T-helper 2 cell treated with Interferon-gamma antibody and Interleukin-4, amounts not matched to agents 100 ng/mL and 5 ng/mL, for 36 hours (primary cell): ENCODE data around the gene TUBGCP2. TPM values are rescaled to one million over a fixed set of nuclear protein-coding genes. Genes with fewer than 3 reads are reported as not detected.
"Not testable (repeated sequence)": the region's sequence is repeated elsewhere in the genome, so short reads cannot be mapped to it uniquely, and the experiment has no call there.

Source experiments
- intact Hi-C: fragments of 100-400 bp; cut with micrococcal nuclease; formaldehyde crosslinking; loops from one replicate; pipeline ENCODE4 v1.15.1; 2023
- total RNA-seq: library from RNA; stranded (reverse); gene quantifications from 2 replicates; pipeline ENCODE4 v1.2.3, GENCODE V29; 2022

TUBGCP2 gene
- total RNA-seq, 1 donor from 2014 or later: 61.5 TPM

DNA sequence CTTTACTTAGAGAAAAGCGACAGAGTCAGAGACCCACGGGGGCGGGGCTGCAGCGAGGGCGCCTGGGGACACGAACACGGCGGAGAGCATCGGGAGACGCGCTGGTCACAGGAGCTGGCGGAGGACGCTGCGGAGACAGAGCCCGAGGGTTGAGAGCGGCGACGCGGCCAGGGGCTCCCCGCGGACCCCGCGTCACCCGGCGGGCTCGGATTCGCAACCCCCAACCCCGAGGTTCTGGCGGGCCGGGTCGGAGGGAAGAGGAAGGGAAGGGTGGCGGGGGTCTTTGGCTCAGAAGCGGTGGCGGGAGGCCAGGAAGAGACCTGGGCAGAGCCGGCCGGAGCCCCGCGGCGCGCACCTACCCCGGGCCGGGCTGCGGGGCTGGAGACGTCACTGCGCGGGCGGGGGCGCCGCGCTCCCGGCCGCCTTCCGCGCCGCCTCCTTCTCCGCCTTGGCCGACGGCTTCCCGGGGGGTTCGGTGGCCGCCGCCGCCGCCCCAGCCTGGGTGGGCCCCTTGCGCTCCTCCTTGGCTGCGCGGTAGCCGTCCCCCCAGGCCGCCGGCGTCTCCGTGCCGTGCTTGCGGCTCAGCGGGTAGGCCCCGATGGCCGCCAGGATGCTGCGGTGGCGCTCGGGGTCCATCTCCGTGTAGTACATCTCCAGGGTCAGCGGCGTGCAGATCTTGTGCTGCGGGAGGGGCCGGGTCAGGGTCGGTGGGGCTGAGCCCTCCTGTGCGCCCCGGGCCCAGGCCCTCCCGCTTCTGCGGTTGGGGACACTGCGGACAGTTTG lies 17.0 kb upstream of the TUBGCP2 start:
- intact Hi-C loops: no loop called here

DNA sequence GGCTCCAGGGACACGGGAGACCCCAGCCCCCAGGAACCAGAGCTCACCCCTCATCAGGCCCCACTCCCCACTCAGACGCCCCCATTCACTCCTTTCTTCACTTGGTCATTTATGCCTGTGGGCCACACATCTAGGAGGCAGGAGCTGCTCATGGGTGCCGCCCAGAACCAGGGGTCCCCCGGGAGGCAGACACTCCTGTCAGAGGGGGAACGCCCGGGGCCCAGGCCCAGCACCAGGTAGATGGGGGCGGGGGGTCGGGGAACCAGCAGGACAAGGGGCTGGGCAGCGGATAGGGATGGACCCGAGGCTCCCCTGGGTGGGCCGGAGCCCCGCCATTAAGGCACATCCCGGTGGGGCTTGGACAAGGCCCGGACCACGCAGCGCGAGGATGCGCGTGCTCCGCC lies 16.2 kb upstream of the TUBGCP2 start:
- intact Hi-C loops: no loop called here

DNA sequence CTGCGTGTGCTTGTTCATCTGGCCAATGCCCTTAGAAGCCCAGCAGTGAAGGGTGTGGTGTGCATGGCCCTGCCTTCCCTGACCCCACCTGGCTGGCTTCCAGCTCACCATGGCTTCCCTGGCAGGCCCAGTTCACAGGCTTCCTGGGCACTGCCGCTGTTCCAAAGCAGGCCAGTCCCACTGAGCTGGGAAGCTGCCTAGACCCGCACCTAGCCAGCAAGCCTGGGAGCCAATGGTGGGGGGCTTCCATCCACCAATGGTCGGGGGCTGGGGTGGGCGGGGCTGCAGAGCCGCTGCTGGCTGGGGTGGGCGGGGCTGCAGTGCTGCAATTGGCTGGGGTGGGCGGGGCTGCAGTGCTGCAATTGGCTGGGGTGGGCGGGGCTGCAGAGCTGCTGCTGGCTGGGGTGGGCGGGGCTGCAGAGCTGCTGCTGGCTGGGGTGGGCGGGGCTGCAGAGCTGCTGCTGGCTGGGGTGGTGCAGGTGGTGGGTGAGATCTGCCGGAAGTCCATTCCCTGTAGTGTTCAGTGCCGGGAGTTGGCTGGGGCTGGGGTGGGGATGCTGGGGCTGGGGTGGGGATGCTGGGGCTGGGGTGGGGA lies 15.6 kb upstream of the TUBGCP2 start:
- intact Hi-C loops: no loop called here

DNA sequence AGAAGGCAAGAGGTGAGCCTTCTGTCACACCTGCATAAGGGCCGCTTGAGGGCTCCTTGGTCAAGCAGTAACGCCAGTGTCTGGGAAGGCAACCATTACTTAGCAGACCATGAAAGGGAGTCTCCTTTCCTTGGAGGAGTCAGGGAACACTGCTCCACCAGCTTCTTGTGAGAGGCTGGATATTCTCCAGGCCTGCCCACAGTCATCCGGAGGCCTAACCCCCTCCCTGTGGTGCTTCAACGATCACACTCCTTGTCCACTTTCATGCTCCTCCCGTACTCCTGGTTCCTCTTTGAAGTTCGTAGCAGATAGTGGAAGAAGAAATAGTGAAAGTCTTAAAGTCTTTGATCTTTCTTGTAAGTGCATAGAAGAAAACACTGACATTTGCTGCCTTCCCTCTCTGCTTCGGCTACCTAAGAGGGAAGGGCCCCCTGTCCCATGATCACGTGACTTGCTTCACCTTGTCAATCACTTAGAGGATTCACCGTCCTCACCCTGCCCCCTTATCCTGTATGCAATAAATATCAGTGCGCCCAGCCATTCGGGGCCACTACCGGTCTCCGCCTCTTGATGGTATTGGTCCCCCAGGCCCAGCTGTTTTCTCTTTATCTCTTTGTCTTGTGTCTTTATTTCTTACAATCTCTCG lies 13.5 kb upstream of the TUBGCP2 start:
- intact Hi-C loops: not testable (repeated sequence)

DNA sequence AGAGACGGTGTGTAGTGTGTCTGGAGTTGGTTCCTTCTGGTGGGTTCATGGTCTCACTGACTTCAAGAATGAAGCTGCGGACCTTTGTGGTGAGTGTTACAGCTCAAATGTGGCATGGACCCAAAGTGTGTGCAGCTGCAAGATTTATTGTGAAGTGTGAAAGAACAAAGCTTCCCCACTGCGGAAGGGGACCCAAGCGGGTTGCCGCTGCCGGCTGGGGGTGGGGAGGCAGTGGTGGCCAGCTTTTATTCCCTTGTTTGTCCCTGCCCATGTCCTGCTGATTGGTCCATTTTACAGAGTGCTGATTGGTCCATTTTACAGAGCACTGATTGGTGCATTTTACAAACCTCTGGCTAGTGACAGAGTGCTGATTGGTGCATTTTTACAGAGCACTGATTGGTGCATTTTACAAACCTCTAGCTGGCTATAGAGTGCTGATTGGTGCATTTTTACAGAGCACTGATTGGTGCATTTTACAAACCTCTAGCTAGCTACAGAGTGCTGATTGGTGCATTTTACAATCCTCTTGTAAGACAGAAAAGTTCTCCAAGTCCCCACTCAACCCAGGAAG lies 12.3 kb upstream of the TUBGCP2 start:
- intact Hi-C loops: not testable (repeated sequence)

DNA sequence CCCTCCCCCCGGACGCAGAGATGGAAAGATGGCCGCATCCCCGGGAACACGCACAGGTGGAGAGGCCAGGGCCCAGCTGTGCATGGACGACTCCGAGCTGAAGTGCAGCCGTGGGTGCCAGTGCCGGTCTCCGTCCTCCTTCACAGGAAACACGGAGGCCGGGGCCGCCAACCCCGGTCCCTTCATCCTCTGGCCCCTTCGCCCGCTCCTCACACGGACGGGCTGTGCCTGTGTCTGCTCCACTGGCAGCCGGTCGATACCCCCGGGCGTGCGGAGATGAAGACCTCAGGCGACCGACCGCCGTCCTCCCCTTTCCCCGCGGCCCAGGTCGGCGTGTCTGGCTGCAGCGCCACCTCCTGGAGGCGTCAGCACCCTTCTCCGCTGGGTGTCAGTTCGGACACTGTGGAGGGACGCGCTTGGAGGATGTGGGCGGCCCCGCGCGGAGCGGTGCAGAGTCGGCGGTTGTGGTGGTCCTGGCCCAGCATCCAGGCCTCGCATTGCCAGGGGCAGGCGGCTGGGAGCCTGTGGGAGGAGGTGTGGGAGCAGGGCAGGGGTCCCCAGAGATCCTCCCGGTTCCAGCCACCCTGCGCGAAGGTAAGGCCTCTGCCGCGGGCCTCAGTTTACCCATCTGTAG lies 9.9 kb upstream of the TUBGCP2 start:
- intact Hi-C loops: loop anchor here (1.0 kb wide), 2 partner anchors 9 to 174 kb away; no protein-coding TSS in a partner anchor

DNA sequence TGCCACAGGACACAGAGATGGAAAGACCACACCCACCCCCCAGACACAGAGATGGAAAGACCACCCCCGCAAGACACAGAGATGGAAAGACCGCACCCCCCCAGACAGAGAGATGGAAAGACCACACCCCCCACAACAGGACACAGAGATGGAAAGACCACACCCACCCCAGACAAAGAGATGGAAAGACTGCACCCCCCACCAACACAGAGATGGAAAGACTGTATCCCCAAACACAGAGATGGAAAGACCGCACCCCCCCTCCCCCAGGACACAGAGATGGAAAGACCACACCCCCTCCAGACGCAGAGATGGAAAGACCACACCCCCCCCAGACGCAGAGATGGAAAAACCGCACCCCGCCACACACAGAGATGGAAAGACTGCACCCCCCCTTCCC lies 8.1 kb upstream of the TUBGCP2 start:
- intact Hi-C loops: no loop called here

DNA sequence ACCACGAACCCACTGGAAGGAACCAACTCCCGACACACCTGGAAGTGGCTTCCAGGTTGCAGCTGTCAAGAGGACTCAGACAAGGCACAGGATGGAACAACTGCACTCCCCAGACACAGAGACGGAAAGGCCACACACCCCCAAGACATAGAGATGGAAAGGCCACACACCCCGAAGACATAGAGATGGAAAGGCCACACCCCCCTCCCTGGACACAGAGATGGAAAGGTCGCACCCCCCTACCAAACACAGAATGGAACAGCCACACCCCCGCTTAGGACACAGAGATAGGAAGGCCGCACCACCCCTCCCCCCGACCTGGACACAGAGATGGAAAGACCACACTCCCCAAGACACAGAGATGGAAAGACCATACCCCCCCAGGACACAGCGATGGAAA lies 7.6 kb upstream of the TUBGCP2 start:
- intact Hi-C loops: no loop called here

DNA sequence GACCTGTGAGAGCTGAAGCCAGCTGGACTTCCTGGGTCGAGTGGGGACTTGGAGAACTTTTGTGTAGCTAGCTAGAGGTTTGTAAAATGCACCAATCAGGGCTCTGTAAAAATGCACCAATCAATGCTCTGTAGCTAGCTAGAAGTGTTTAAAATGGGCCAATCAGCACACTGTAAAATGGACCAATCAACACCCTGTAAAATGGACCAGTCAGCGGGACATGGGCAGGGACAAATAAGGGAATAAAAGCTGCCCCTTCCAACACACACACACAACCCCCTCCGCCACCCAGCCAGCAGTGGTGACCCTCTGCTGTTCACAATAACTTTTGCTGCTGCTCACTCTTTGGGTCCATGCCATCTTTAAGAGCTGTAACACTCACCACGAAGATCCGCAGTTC lies 7.2 kb upstream of the TUBGCP2 start:
- intact Hi-C loops: no loop called here

DNA sequence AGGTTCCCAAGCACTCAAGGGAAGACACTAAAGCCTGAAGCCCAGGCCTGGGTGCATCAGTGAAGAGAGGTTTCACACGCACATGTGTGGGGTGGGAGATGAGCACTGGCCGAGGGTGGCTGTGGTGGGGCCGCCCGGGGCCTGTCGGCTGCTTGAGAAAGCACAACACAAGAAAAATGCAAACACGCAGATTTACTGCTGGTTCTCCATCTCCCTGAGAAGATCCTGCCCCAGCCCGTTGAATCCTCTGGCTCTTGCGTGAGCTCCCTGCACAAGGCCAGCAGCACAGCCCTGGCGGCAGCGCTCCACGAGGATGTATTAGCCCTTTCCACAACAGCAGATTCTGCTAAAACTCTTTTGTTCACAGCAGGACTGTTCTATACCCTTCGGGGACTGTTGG lies 6.2 kb upstream of the TUBGCP2 start:
- intact Hi-C loops: no loop called here

DNA sequence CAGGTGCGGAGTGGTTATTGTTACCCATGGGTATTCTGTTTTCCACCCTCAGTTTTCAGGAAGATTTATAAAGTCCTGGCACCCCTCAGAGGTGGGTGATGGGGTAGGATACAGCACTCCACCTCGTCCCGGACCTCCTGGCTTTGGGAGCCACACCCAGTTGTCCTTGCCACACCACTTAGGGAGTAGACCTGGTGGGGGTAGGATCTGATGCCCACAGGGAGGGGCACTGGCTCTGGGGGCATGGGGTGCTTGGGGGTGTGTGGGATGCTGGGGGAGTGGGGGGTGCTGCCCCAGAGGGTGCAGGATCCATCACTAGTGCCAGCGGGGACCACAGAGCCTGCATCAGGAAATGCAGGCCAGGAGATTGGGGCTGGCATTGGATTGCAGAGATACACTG lies 4.5 kb upstream of the TUBGCP2 start:
- intact Hi-C loops: no loop called here

DNA sequence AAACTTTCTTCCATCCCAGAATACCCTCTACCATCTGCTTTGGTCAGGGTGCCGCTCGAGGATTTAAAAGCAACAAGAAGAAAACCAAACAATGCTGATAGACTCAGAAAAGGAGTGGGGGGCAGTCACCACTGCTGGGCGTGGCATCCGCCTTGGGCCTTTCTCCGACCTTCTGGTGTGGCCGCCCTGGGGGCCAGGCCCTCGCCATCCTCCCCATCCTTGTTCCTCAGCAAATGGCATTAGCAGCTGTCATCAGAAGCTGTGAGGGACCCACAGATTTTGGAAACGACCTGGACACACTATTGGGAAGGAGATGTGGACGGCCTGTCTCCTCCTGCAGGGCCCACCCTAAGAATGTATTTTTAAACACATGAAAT lies 4.1 kb upstream of the TUBGCP2 start:
- intact Hi-C loops: no loop called here

DNA sequence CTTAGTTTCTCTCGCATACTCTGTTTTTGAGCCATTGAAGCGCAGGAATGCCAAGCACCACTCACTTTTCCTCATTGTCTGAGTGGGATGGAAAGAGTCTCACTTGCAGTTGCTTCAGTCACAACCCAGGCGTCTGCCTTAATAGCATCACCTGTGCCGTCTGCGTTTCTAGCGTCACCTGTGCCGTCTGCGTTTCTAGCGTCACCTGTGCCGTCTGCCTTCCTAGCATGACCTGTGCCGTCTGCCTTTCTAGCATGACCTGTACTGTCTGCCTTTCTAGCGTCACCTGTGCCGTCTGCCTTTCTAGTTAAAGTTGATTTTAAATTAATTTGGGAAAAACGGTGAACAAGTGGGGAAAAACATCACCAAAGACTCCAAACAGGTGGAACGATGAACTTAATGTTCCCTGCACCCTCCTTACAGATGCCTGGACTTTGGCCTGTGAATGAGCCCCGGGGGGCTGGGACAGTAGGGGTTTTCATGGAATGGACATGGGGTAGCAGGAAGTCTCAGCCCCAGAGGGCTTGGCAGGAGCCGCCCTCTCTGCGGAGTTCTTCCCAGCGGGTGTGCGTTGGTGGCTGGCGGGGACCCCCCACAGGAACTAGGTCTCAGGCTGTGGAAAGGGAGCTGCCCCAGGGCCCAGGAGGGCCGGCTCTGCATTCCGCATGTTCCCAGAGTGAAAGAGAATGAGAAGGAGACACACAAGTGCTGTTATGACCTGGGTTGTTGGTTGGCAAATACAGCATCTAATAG lies 3.5 kb upstream of the TUBGCP2 start:
- intact Hi-C loops: no loop called here

DNA sequence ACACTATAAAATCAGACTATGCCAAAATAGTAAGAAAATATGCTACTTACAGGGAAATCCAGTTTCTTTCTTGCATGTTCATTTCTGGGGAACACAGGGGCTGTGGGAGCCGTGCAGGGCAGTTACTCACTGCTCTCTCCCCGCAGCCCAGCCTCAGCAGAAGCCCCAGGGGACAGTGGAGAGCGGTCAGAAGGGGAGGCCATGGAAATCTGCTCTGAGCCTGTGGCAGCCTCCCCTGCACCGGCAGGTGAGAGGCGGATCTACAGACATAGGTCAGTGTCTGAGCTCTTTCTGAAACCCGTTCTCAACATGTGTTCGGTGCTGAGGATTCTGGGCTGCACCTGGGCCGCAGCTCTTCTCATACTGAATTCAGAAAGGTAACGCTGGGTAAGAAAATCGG lies 2.9 kb upstream of the TUBGCP2 start:
- intact Hi-C loops: no loop called here

DNA sequence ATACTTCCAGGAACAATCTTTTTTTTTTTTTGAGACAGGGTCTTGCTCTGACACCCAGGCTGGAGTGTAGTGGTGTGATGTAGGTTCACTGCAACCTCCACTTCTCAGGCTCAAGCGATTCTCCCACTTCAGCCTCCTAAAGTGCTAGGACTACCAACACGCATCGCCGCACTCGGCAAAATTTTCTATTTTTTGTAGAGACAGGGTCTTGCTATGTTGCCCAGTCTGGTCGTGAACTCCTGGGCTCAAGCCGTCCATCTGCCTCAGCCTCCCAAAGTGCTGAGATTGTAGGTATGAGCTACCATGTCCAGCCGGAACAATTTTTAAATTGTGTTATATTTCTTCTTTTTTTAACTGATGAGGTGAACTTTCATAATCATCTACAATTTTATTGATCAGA lies 2.1 kb upstream of the TUBGCP2 start:
- intact Hi-C loops: no loop called here

DNA sequence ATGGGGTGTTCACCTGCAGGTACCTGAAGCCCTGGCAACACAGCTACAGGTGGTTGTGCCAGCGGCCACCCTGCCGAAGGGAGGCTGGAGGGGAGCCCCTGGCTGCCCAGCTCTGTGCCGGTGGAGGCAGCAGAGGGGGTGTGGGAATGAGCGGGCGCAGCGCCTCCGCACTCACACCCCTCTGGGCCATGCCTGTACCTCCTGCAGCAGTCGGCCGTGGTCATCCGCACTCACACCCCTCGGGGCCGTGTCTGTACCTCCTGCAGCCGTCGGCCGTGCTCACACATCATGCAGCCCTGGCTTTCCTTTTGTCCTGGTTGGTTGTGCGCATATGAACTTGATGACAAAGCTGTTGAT lies 1.7 kb upstream of the TUBGCP2 start:
- intact Hi-C loops: no loop called here

DNA sequence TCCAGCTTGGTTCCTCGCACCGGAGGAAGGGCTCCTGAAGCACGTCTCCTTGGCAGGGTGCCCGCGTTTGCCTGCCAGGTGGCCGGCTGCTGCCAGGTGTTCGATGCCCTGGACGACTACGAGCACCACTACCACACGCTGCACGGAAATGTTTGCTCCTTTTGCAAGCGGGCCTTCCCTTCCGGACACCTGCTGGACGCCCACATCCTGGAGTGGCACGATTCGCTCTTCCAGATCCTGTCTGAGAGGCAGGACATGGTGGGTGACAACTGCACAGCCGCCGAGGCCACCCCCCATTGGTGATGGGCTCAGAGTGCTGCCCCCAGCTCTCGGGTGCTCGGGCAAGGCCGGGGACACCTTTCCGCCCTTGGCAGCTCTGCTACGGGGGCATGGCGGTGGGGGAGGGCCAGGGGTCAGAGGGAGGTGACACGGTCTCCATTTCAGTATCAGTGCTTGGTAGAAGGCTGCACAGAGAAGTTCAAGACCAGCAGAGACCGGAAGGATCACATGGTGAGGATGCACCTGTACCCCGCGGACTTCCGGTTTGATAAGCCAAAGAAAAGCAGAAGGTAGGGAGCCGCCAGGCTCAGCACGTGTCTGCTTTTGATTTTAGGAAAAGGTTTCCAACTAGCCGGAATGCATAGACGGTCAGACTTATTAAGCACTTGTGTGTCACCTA lies 1.2 kb upstream of the TUBGCP2 start:
- intact Hi-C loops: loop anchor here (1.0 to 5.0 kb wide), 7 partner anchors 8 to 1148 kb away; partner anchors contain the start of genes ECHS1 and FUOM

DNA sequence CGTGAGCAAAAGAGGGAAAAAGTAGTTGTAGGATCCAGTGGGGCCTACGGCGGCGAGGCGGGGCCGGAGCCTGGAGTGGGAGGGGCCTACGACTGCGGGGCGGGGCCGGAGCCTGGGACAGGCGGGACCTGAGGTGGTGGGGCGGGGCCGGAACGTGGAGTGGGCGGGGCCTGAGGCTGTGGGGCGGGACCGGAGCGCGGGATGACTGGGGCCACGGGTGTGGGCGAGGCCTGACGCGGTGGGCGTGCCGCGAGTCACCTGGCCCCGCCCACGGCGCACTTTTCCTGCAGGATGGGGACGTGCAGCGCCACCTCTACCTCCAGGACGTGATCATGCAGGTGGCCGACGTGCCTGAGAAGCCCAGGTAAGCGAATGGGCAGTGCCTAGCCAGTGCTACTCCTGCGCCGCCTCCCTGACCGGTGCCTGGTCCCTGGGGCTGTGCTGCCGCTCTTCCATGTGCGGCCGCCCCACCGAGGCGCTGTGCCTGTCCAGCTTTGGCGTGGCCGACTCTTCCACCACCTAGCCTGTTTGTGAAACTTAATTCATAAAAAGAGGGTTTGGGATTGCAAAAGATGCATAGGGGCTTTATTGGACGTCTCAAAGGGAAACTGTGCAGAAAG lies 538 bp upstream of the TUBGCP2 start:
- intact Hi-C loops: loop anchor here (1.0 to 5.0 kb wide), 7 partner anchors 9 to 1147 kb away; partner anchors contain the start of genes ECHS1 and FUOM

DNA sequence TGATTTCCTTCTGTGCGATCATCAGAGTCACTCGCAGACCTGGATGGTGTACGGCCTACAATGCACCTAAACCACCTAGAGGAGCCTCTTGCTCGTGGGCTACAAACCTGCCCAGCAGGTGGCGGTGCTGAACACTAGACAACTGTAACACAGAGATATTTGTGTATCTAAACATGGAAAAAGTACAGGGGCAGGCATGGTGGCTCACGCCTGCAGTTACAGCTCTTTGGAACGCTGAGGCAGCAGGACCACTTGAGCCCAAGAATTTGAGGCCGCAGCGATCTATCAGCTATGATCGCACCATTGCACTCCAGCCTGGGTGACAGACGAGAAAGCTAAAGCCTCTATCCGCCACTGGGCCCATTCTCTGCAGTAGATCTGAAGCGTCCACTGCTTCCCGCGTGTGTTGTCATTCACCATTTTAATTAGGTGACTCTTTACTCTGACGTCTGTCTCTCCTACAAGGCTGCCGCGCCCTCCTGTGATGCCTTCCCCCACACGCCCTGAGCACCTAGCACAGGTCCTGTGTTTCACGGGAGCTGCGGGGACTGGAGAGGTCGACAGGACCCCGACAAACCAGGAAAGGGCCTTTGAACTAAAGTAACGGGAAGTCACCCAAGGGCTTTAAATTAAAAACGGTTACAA lies 774 bp downstream of the TUBGCP2 start:
- intact Hi-C loops: loop anchor here (1.0 to 5.0 kb wide), 4 partner anchors 21 to 1146 kb away; no protein-coding TSS in a partner anchor
